Neuronal stem cell (in vitro differentiated cells): ENCODE data around the gene DHRS4L2.
"Not testable (repeated sequence)": the region's sequence is repeated elsewhere in the genome, so short reads cannot be mapped to it uniquely, and the experiment has no call there.

Source experiments
- DNase-seq: peaks from one replicate; pipeline ENCODE4 v3.0.0-alpha.2; 2013; ENCODE audit warnings: low spot score
- H2AFZ ChIP-seq: one replicate; pipeline ENCODE4 v1.6.1; 2013; ENCODE audit warnings: mild to moderate bottlenecking, low read length, inconsistent platforms
- H2AK5ac ChIP-seq: 2 replicates; pipeline ENCODE4 v1.6.1; 2013; ENCODE audit warnings: low read depth, mild to moderate bottlenecking, inconsistent platforms, low read length, moderate library complexity, mixed read lengths
- H2BK120ac ChIP-seq: 2 replicates; pipeline ENCODE4 v1.6.1; 2013; ENCODE audit warnings: low read depth, mild to moderate bottlenecking, inconsistent platforms, low read length, moderate library complexity, mixed read lengths
- H2BK12ac ChIP-seq: one replicate; pipeline ENCODE4 v1.6.1; 2013; ENCODE audit warnings: low read length, inconsistent platforms
- H2BK15ac ChIP-seq: 2 replicates; pipeline ENCODE4 v1.6.1; 2013; ENCODE audit warnings: mild to moderate bottlenecking, low read length, inconsistent platforms, mixed read lengths
- H2BK5ac ChIP-seq: one replicate; pipeline ENCODE4 v1.6.1; 2013; ENCODE audit warnings: inconsistent platforms, mild to moderate bottlenecking, low read length, moderate library complexity
- H3K14ac ChIP-seq: one replicate; pipeline ENCODE4 v1.6.1; 2013; ENCODE audit warnings: low read length, inconsistent platforms
- H3K18ac ChIP-seq: 2 replicates; pipeline ENCODE4 v1.6.1; 2013; ENCODE audit warnings: low read length, inconsistent platforms
- H3K23ac ChIP-seq: 2 replicates; pipeline ENCODE4 v1.6.1; 2013; ENCODE audit warnings: low read depth, mild to moderate bottlenecking, mixed read lengths, low read length, inconsistent platforms; ENCODE audit not compliant: poor library complexity
- H3K27ac ChIP-seq: replicated peaks from 3 replicates; pipeline ENCODE4 v1.5.1; 2013; ENCODE audit warnings: low read length, inconsistent platforms
- H3K27me3 ChIP-seq, 3 experiments: 2 replicates each; pipeline ENCODE4 v1.6.1; 2013; ENCODE audit warnings: low read length in 3 of 3, mild to moderate bottlenecking in 2 of 3, inconsistent platforms in 1 of 3, low read depth in 1 of 3, mixed read lengths in 1 of 3, moderate library complexity in 1 of 3; ENCODE audit not compliant: control insufficient read depth in 3 of 3, insufficient read depth in 3 of 3
- H3K36me3 ChIP-seq, 2 donors: replicated peaks in 1 of 2; 2 replicates each; pipeline ENCODE4 v1.6.1; 2013; ENCODE audit warnings: low read length in 2 of 2; ENCODE audit not compliant: control insufficient read depth in 2 of 2, insufficient read depth in 2 of 2
- H3K4ac ChIP-seq: 2 replicates; pipeline ENCODE4 v1.6.1; 2013; ENCODE audit warnings: inconsistent platforms, mild to moderate bottlenecking, low read length, moderate library complexity
- H3K4me1 ChIP-seq, 2 donors: 1 replicate in 1 of 2; 2 replicates in 1 of 2; pipeline ENCODE4 v1.6.1; 2013; ENCODE audit warnings: low read length in 2 of 2, low read depth in 1 of 2; ENCODE audit not compliant: control insufficient read depth in 2 of 2, insufficient read depth in 1 of 2
- H3K4me2 ChIP-seq: one replicate; pipeline ENCODE4 v1.6.1; 2013; ENCODE audit warnings: mild to moderate bottlenecking, low read length, inconsistent platforms; ENCODE audit not compliant: insufficient read depth, poor library complexity, severe bottlenecking
- H3K4me3 ChIP-seq, 2 donors: 2 replicates each; pipeline ENCODE4 v1.5.1; 2013; ENCODE audit warnings: low read length in 2 of 2, mild to moderate bottlenecking in 2 of 2, inconsistent platforms in 1 of 2, moderate library complexity in 1 of 2
- H3K79me1 ChIP-seq: one replicate; pipeline ENCODE4 v1.6.1; 2013; ENCODE audit warnings: low read depth, mild to moderate bottlenecking, inconsistent platforms, low read length, moderate library complexity
- H3K9ac ChIP-seq: one replicate; pipeline ENCODE4 v1.6.1; 2013; ENCODE audit warnings: mild to moderate bottlenecking, low read depth, low read length, inconsistent platforms; ENCODE audit not compliant: poor library complexity
- H3K9me3 ChIP-seq, 2 donors: replicated peaks in 1 of 2; 2 replicates each; pipeline versions ENCODE3 to v1.6.1; 2013; ENCODE audit warnings: low read length in 2 of 2, mild to moderate bottlenecking in 2 of 2, inconsistent platforms in 1 of 2, low read depth in 1 of 2, mixed read lengths in 1 of 2, moderate library complexity in 1 of 2; ENCODE audit not compliant: control insufficient read depth in 2 of 2, insufficient read depth in 1 of 2
- H4K8ac ChIP-seq: one replicate; pipeline ENCODE4 v1.6.1; 2013; ENCODE audit warnings: low read depth, mild to moderate bottlenecking, inconsistent platforms, low read length, moderate library complexity
- H4K91ac ChIP-seq: one replicate; pipeline ENCODE4 v1.6.1; 2013; ENCODE audit warnings: low read length, low read depth, mild to moderate bottlenecking, inconsistent platforms; ENCODE audit not compliant: poor library complexity
- WGBS, 2 donors: extraction: QIAGEN DNeasy Blood & Tissue Kit; methylation state at CpG; one replicate each; pipeline ENCODE4 v1.1.7; 2013; ENCODE audit warnings: missing lambda C conversion rate in 2 of 2, mixed read lengths in 1 of 2; ENCODE audit not compliant: insufficient read length in 2 of 2, insufficient replicate concordance in 1 of 2; ENCODE audit errors: extremely low coverage in 2 of 2; 5-methylcytosine and 5-hydroxymethylcytosine counted together

DHRS4L2 gene

GRCh38 chr14:24018978-24019377 is 30.2 kb downstream of the DHRS4L2 start:
- not testable (repeated sequence) for H3K36me3 ChIP-seq, H2AK5ac ChIP-seq, H3K4me2 ChIP-seq, H3K27me3 ChIP-seq, H2BK15ac ChIP-seq, H3K27ac ChIP-seq, DNase-seq, H3K79me1 ChIP-seq, H4K91ac ChIP-seq, H2BK5ac ChIP-seq, H3K4me1 ChIP-seq, H3K4ac ChIP-seq, H4K8ac ChIP-seq, H3K4me3 ChIP-seq, H3K9ac ChIP-seq, H3K23ac ChIP-seq, H2AFZ ChIP-seq, H2BK120ac ChIP-seq, H2BK12ac ChIP-seq, H3K18ac ChIP-seq, H3K14ac ChIP-seq, H3K9me3 ChIP-seq

- WGBS, 2 donors = no CpG with 5 or more reads among the region's 2 CpGs
- H3K27ac ChIP-seq, H3K9ac ChIP-seq, H3K9me3 ChIP-seq, H3K36me3 ChIP-seq, H2AK5ac ChIP-seq, H2BK12ac ChIP-seq, H2BK120ac ChIP-seq, H3K4me1 ChIP-seq, H3K27me3 ChIP-seq, H3K4ac ChIP-seq, H3K14ac ChIP-seq, H3K23ac ChIP-seq, H2BK15ac ChIP-seq, H3K4me3 ChIP-seq, H3K4me2 ChIP-seq, H3K18ac ChIP-seq, H2AFZ ChIP-seq, H4K8ac ChIP-seq, H4K91ac ChIP-seq, DNase-seq, H3K79me1 ChIP-seq, H2BK5ac ChIP-seq: not testable (repeated sequence)
These were observed 31.2 kb downstream of the DHRS4L2 start for GRCh38 chr14:24019944-24020343.

- H4K8ac ChIP-seq, H3K4ac ChIP-seq, H3K79me1 ChIP-seq, H4K91ac ChIP-seq, H3K36me3 ChIP-seq, H2BK12ac ChIP-seq, H3K4me2 ChIP-seq, H3K9me3 ChIP-seq, H2AFZ ChIP-seq, H2BK15ac ChIP-seq, H3K18ac ChIP-seq, H3K9ac ChIP-seq, H3K14ac ChIP-seq, H2BK5ac ChIP-seq, H3K23ac ChIP-seq, H3K27ac ChIP-seq, H3K4me1 ChIP-seq, H2AK5ac ChIP-seq, H3K27me3 ChIP-seq, H2BK120ac ChIP-seq, DNase-seq, H3K4me3 ChIP-seq: not testable (repeated sequence)
- no CpG with 5 or more reads among the region's 3 CpGs for WGBS, 2 donors
These were observed 31.8 kb downstream of the DHRS4L2 start for GRCh38 chr14:24020520-24020919.

- H3K4me3 ChIP-seq, H3K4me2 ChIP-seq, H2AK5ac ChIP-seq, H3K18ac ChIP-seq, H4K91ac ChIP-seq, H2BK15ac ChIP-seq, H3K27me3 ChIP-seq, H2AFZ ChIP-seq, H3K14ac ChIP-seq, H3K23ac ChIP-seq, H3K4me1 ChIP-seq, H2BK12ac ChIP-seq, H3K9me3 ChIP-seq, H3K4ac ChIP-seq, H3K9ac ChIP-seq, H2BK5ac ChIP-seq, H3K36me3 ChIP-seq, H3K79me1 ChIP-seq, H2BK120ac ChIP-seq, DNase-seq, H3K27ac ChIP-seq, H4K8ac ChIP-seq: not testable (repeated sequence)
- WGBS, 2 donors = no CpG with 5 or more reads among the region's 3 CpGs
These were observed 36.2 kb downstream of the DHRS4L2 start for GRCh38 chr14:24024939-24025418.
